ENCODE results near the gene DUSP12.

GRCh38 chr1:161784968-161785367, 35.4 kb downstream of the DUSP12 start:
- TF ChIP-seq EZH2 (IDR thresholded peaks at IDR 0.05; ENCODE audit: insufficient read depth, poor library complexity, severe bottlenecking) (no peak), EZH2phosphoT487 (IDR thresholded peaks at IDR 0.05; ENCODE audit: insufficient read depth, low read depth) (no peak)
